Neural cell (in vitro differentiated cells): Measurements from ENCODE around the gene TXLNA. TPM values are rescaled to one million over a fixed set of nuclear protein-coding genes. Genes with fewer than 3 reads are reported as not detected.

Source experiments
- H2AFZ ChIP-seq: fragments of 200-600, 300-800 bp; sonication (generic), shearing (Covaris generic); 2 replicates; pipeline ENCODE4 v1.6.0; 2014; ENCODE audit warnings: low read depth, mild to moderate bottlenecking, antibody characterized with exemption, low read length, moderate library complexity
- H3F3A ChIP-seq: fragments of 200-600 bp; shearing (Covaris generic); 2 replicates; pipeline ENCODE4 v1.6.1; 2016; ENCODE audit warnings: mild to moderate bottlenecking, moderate library complexity, mixed read lengths, antibody characterized with exemption, low read length; ENCODE audit not compliant: insufficient read depth, poor library complexity, severe bottlenecking
- H3K27ac ChIP-seq: fragments of 200-600, 300-800 bp; sonication (generic), shearing (Covaris generic); 2 replicates; pipeline ENCODE4 v1.5.1; 2014; ENCODE audit warnings: mild to moderate bottlenecking, low read length, moderate library complexity
- H3K27me3 ChIP-seq: fragments of 300-800, 200-600 bp; sonication (generic), shearing (Covaris generic); 2 replicates; pipeline ENCODE4 v1.6.0; 2014; ENCODE audit warnings: mild to moderate bottlenecking, low read depth, low read length, moderate library complexity; ENCODE audit not compliant: insufficient read depth
- H3K36me3 ChIP-seq: fragments of 300-800, 200-600 bp; sonication (generic), shearing (Covaris generic); 2 replicates; pipeline ENCODE4 v1.5.1; 2014; ENCODE audit warnings: mild to moderate bottlenecking, antibody characterized with exemption, low read length, moderate library complexity; ENCODE audit not compliant: insufficient read depth
- H3K4me2 ChIP-seq: fragments of 300-800, 200-600 bp; sonication (generic), shearing (Covaris generic); 2 replicates; pipeline ENCODE4 v1.6.0; 2014; ENCODE audit warnings: mild to moderate bottlenecking, low read length
- H3K4me3 ChIP-seq: fragments of 300-800, 200-600 bp; sonication (generic), shearing (Covaris generic); 2 replicates; pipeline ENCODE4 v1.5.1; 2014; ENCODE audit warnings: mild to moderate bottlenecking, low read length, moderate library complexity
- H3K79me2 ChIP-seq: fragments of 200-600 bp; shearing (Covaris generic); replicated peaks from 2 replicates; pipeline ENCODE4 v1.6.0; 2014; ENCODE audit warnings: mild to moderate bottlenecking, low read length, moderate library complexity; ENCODE audit not compliant: insufficient read depth
- H3K9ac ChIP-seq: fragments of 300-800, 200-600 bp; sonication (generic), shearing (Covaris generic); 2 replicates; pipeline ENCODE4 v1.6.1; 2016; ENCODE audit warnings: mild to moderate bottlenecking, low read length, mixed read lengths
- H3K9me2 ChIP-seq: fragments of 200-600 bp; shearing (Covaris generic); 2 replicates; pipeline ENCODE4 v1.6.1; 2016; ENCODE audit warnings: mild to moderate bottlenecking, low read length, mixed read lengths; ENCODE audit not compliant: insufficient read depth
- H3K9me3 ChIP-seq: fragments of 200-600, 300-800 bp; sonication (generic), shearing (Covaris generic); 2 replicates; pipeline ENCODE4 v1.6.1; 2016; ENCODE audit warnings: mild to moderate bottlenecking, mixed run types, low read length, moderate library complexity, mixed read lengths
- H4K20me1 ChIP-seq: fragments of 200-600 bp; shearing (Covaris generic); 2 replicates; pipeline ENCODE4 v1.6.1; 2016; ENCODE audit warnings: mild to moderate bottlenecking, mixed run types; ENCODE audit not compliant: insufficient read depth
- CTCF ChIP-seq: fragments of 450-650 bp; IDR thresholded peaks from 2 replicates; pipeline ENCODE4 v1.5.1; 2014; ENCODE audit warnings: antibody characterized with exemption, mild to moderate bottlenecking, moderate library complexity; ENCODE audit not compliant: poor library complexity, severe bottlenecking
- EP300 ChIP-seq: fragments of 450-650 bp; conservative IDR thresholded peaks from 2 replicates; pipeline ENCODE4 v1.6.1; 2014; ENCODE audit warnings: antibody characterized with exemption, mild to moderate bottlenecking, moderate library complexity; ENCODE audit not compliant: poor library complexity, severe bottlenecking
- EZH2 ChIP-seq: fragments of 200-600, 300-800 bp; shearing (Covaris generic), sonication (generic); IDR thresholded peaks from 2 replicates; pipeline ENCODE4 v1.6.1; 2014; ENCODE audit warnings: antibody characterized with exemption, low read length, borderline replicate concordance, mild to moderate bottlenecking; ENCODE audit not compliant: insufficient read depth, poor library complexity, severe bottlenecking
- MXI1 ChIP-seq: fragments of 450-650 bp; conservative IDR thresholded peaks from 2 replicates; pipeline ENCODE4 v1.6.1; 2014; ENCODE audit warnings: antibody characterized with exemption, mild to moderate bottlenecking; ENCODE audit not compliant: poor library complexity, severe bottlenecking
- POLR2AphosphoS5 ChIP-seq: IDR thresholded peaks from 2 replicates; pipeline ENCODE4 v1.6.1; 2012
- RAD21 ChIP-seq: fragments of 450-650 bp; conservative IDR thresholded peaks from 2 replicates; pipeline ENCODE4 v1.6.1; 2014; ENCODE audit warnings: antibody characterized with exemption, mild to moderate bottlenecking, moderate library complexity
- REST ChIP-seq: IDR thresholded peaks from 2 replicates; pipeline ENCODE4 v1.6.1; 2012; ENCODE audit warnings: borderline replicate concordance
- SMC3 ChIP-seq: fragments of 450-650 bp; conservative IDR thresholded peaks from 2 replicates; pipeline ENCODE4 v1.6.1; 2014; ENCODE audit warnings: antibody characterized with exemption, mild to moderate bottlenecking, moderate library complexity; ENCODE audit not compliant: poor library complexity
- TAF1 ChIP-seq: IDR thresholded peaks from 2 replicates; pipeline ENCODE4 v1.6.1; 2012; ENCODE audit warnings: low read depth
- polyA plus RNA-seq: library from polyadenylated mRNA; depleted of rRNA; stranded (reverse); fragments of >200 nt; gene quantifications from 2 replicates; pipeline ENCODE4 v1.2.3, GENCODE V29; 2014

Gene TXLNA
- polyA plus RNA-seq, 1 donor from 2014 or later, result 34.5 TPM

GRCh38 chr1:32221980-32222755, 42.7 kb downstream of the TXLNA start, which contains the start of the genes EIF3I and TMEM234:
TSS of gene EIF3I (plus strand) at chr1:32222407. CDS start at chr1:32222442, 35 bp downstream.
TSS of gene TMEM234 (minus strand) at chr1:32222353. CDS start at chr1:32222322, 31 bp downstream.
- Histone ChIP-seq H2AFZ (peak within 1 kb of the TSS; percentile 75), H3K4me3 (peak within 1 kb of the TSS; percentile 80), H3K27me3 (no peaks in the 10 kb centered on the region), H3K27ac (peak within 1 kb of the TSS; percentile 89), H3F3A (no peaks in the 10 kb centered on the region), H3K9me2 (no peaks in the 10 kb centered on the region), H3K36me3 (no peaks in the 10 kb centered on the region), H3K9ac (peak within 1 kb of the TSS; percentile 89), H3K4me2 (peak within 1 kb of the TSS; percentile 93), H3K9me3 (no peaks in the 10 kb centered on the region), H3K79me2 (peaks cover 22% of the 10 kb centered on the region), H4K20me1 (no peaks in the 10 kb centered on the region)
- TF ChIP-seq RAD21 (no peak), MXI1 (peak; percentile 90), POLR2AphosphoS5 (peak; percentile 94), REST (peak; percentile 25), SMC3 (peak; percentile 17)

GRCh38 chr1:32223683-32224082, 44.2 kb downstream of the TXLNA start:
- no peaks in the 10 kb centered on the region for H4K20me1 ChIP-seq
- no peak overlapping the region for H2AFZ ChIP-seq
- H3F3A ChIP-seq, result no peaks in the 10 kb centered on the region
- no peak overlapping the region for H3K4me2 ChIP-seq
- no peaks in the 10 kb centered on the region for H3K9me3 ChIP-seq
- peak overlapping the region; percentile 80 for H3K4me3 ChIP-seq
- H3K27ac ChIP-seq, result no peak overlapping the region
- H3K9me2 ChIP-seq, result no peaks in the 10 kb centered on the region
- peaks cover 22% of the 10 kb centered on the region for H3K79me2 ChIP-seq
- H3K36me3 ChIP-seq, result no peaks in the 10 kb centered on the region
- no peak for TF ChIP-seq CTCF
- no peak for TF ChIP-seq MXI1
- TF ChIP-seq POLR2AphosphoS5, result no peak
- no peak for TF ChIP-seq REST
- no peak for TF ChIP-seq RAD21
- TF ChIP-seq EZH2, result no peak
- TF ChIP-seq SMC3, result no peak
- TF ChIP-seq EP300, result no peak
- TF ChIP-seq TAF1, result no peak
- no peak overlapping the region for H3K9ac ChIP-seq
- H3K27me3 ChIP-seq, result no peaks in the 10 kb centered on the region
